Hematopoietic multipotent progenitor cell treated with erythropoietin and hydrocortisone succinate and interleukin-3 and kit ligand, for 4 days (in vitro differentiated cells): ENCODE measurements around the gene NOX1.
"Not testable (repeated sequence)": the region's sequence is repeated elsewhere in the genome, so short reads cannot be mapped to it uniquely, and the experiment has no call there.

Experiments used
- DNase-seq: peaks from one replicate; pipeline ENCODE4 v3.0.0-alpha.2; 2015

Gene NOX1

DNA sequence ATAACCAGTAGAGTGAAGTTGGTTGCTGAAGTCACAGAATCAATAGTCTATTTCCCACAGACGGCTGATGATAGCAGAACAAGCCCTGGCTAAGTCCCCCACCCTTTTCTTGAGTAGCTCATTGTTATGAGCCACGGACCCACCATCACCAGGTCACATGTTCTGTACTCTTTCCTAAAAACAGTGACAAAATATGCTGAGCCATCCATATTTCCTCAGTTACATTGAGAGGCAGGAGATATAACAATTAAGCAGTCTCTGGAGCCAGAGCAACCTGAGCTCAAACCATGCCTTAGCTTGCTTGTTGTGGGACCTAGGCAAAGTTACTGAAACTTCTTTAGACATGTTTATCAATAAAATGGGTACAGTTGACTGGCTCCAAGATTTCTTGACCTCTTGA is 56.8 kb downstream of the NOX1 start:
- DNase-seq, result no peak

DNA sequence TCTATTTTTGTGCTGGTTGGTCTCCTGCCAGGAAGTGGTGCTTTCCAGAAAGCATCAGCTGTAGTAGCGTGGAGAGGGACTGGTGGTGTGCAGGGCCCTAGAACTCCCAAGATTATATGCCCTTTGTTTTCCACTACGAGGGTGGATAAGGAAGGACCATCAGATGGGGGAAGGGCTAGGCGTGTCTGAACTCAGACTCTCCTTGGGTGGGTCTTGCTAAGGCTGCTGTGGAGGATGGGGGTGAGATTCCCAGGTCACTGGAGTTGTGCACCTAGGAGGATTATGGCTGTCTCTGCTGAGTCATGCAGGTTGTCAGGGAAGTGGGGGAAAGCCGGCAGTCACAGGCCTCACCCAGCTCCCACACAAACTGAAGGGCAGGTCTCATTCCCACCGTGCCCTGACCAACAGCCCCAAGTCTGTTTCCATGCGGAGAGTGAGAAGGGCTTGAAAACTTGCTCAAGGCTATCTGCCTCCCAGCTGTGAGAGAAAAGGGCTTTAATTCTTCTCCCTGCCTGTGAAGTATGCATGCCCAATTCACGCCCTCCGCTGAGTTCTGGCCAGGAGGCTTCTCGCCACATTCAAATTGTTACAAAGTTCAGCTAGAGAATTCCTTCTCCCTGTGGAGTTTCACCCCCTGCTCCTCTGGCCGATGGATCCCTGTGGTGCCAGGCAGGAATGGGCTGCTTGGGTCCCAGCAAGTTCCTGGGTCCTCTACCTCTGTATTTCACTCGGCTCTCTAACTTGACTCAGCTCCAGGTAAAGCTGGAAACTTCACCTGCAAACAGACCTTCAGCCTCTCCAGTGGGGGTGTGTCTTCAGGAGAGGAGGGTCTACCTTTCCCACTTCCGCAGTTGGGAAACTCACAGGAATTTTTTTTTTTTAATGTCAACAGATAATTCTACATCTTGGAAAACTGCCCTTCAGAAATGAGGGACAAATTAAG is 61.7 kb downstream of the NOX1 start:
- DNase-seq, result no peak

DNA sequence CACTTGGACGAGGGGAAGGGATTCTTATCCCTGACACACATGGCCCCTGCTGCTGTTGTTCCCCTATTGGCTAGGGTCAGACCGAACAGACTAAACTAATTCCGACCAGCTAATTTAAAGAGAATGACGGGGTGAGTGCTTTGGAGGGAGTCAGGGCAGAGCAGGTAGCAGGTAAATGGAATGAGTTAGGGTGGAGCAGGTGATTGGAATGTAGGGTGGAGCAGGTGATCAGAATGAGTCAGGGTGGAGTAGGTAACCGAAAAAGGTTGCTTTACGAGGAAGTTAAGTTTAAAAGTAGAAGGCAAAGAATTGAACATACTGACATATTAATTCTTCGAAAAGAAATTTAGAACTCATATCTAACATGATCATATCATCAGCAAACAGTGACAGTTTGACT is 65.9 kb downstream of the NOX1 start:
- DNase-seq, result not testable (repeated sequence)

DNA sequence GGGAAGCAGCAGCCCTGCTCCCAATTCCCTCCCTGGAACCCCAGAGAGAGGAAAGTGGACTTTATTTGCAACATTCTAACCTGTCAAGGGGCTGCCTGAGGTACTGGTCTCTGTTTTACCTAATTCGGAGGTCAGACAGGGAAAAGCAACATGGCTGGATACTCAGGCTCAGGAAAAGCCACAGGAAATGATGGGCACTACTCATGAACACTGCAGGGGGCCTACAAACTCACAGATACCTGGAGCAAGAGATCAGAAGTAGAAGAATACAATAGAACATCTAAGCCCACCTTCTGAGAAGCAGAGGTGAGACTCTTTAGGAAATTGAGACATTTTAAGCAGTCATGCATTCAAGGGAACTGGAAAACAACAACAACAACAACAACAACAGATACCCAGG is 69.4 kb downstream of the NOX1 start:
- no peak for DNase-seq

DNA sequence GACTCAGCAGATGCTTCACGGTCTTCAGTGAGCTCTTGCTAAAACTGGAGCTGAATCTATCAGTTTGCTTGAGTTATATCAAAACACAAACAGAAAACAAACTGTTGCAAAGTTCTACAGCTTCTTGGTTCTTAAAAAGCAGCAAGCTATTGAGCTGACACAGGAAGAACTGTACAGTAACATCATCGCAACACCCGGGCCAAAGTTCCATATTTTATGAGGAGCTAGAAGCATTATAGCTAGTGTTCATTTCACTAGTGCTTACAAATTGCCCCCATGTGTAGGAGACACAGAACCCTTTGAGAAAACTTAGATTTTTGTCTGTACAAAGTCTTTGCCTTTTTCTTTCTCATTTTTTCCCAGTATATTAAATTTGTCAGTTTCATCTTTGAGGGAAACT is 71.3 kb downstream of the NOX1 start:
- DNase-seq, result no peak

DNA sequence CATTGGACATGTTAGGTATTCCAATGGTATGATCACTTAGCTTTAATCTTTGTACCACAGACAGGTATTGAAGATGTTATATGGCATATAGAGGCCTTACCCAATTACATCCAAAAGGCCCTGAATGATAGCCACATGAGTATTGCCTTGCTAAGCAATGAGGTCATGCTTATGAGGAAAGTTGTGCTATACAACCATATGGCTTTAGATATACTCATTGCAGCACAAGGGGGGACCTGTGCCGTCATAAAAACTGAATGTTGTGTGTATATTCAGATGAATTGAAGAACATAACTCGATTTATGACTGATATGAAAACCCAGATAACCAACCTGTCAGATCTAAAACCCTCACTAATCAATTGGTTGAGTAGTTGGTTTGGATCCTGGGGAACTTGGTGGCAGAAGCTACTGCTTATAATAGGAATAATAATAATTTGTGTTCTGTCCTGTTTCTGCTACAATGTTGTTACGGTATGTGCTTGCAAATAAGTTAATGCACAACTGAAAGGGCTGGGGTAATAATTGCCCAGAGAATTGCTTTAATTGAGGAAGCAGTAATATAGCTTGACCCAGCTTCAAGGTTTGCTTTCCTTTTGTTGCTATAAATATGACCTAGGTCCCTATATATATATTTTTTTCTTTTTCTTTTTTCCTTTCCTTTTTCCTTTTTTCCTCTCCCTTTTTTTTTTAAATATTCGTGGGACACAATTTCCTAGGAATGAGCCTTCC is 75.5 kb downstream of the NOX1 start:
- DNase-seq, result no peak

DNA sequence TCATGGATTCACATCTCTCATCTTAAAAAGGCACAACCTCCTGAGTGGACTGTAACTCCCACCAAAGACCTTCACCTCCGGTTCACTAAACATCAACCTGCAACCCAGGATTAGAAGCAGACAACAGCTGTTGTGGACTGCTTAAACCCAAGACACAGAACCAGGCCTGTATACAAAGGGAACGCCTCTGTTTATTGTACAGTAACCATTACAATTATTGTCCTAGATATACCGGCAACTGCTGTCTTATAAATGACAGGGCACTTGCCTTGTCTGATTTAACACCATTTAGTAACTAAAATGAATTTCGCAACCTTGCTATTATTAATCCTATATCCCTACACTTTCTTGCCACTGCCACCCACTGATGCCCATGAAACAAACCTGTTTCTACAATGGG is 76.8 kb downstream of the NOX1 start:
- DNase-seq, result no peak

DNA sequence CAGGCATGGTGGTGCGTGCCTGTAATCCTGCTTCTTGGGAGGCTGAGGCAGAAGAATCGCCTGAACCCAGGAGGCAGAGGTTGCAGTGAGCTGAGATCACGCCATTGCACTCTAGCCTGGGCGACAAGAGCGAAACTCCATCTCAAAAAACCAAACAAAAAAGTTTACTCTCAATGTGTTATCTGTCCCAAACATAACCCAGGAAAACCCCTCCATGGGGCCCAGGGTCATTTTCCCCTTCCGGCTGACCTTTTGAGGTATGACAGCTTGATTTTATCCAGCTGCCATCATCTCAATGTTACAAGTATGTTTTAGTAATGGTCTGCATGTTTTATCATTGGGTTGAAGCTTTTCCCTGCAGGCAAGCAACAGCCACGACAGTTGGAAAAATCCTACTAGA is 77.8 kb downstream of the NOX1 start:
- DNase-seq, result not testable (repeated sequence)
